Hepatocyte (in vitro differentiated cells): ENCODE data around the gene KIAA0930. TPM values are rescaled to one million over a fixed set of nuclear protein-coding genes. Genes with fewer than 3 reads are reported as not detected.

Source experiments
- DNase-seq: peaks from one replicate; pipeline ENCODE4 v3.0.0-alpha.2; 2016; ENCODE audit warnings: low spot score
- H2AFZ ChIP-seq: fragments of 200-600 bp; sonication (generic); 2 replicates; pipeline ENCODE4 v1.6.0; 2016; ENCODE audit warnings: antibody characterized with exemption, mild to moderate bottlenecking
- H3K27ac ChIP-seq: fragments of 200-600 bp; sonication (generic); 2 replicates; pipeline ENCODE4 v1.5.1; 2016; ENCODE audit warnings: mild to moderate bottlenecking
- H3K27me3 ChIP-seq: fragments of 200-600 bp; sonication (generic); 2 replicates; pipeline ENCODE4 v1.6.1; 2016
- H3K36me3 ChIP-seq: fragments of 200-600 bp; sonication (generic); replicated peaks from 2 replicates; pipeline ENCODE4 v1.5.1; 2016; ENCODE audit warnings: low read depth; ENCODE audit not compliant: insufficient read depth
- H3K4me1 ChIP-seq: fragments of 200-600 bp; sonication (generic); 2 replicates; pipeline ENCODE4 v1.5.1; 2016; ENCODE audit warnings: mild to moderate bottlenecking, moderate library complexity; ENCODE audit not compliant: insufficient read depth
- H3K4me2 ChIP-seq: fragments of 200-600 bp; sonication (generic); 2 replicates; pipeline ENCODE4 v1.6.0; 2016
- H3K4me3 ChIP-seq: fragments of 200-600 bp; sonication (generic); 2 replicates; pipeline ENCODE4 v1.5.1; 2016; ENCODE audit warnings: mild to moderate bottlenecking
- H3K79me2 ChIP-seq: fragments of 200-600 bp; sonication (generic); 2 replicates; pipeline ENCODE4 v1.6.0; 2017; ENCODE audit warnings: mild to moderate bottlenecking
- H3K9me2 ChIP-seq: fragments of 200-600 bp; sonication (generic); replicated peaks from 2 replicates; pipeline ENCODE4 v1.6.0; 2017; ENCODE audit warnings: mild to moderate bottlenecking; ENCODE audit not compliant: insufficient read depth
- H3K9me3 ChIP-seq: fragments of 200-600 bp; sonication (generic); 2 replicates; pipeline ENCODE4 v1.5.1; 2016; ENCODE audit warnings: low read depth, mild to moderate bottlenecking
- H4K20me1 ChIP-seq: fragments of 200-600 bp; sonication (generic); 2 replicates; pipeline ENCODE4 v1.6.0; 2016; ENCODE audit warnings: mild to moderate bottlenecking; ENCODE audit not compliant: insufficient read depth, poor library complexity, severe bottlenecking
- EZH2 ChIP-seq: fragments of 200-600 bp; sonication (generic); IDR thresholded peaks from 2 replicates; pipeline ENCODE4 v1.6.1; 2016; ENCODE audit warnings: antibody characterized with exemption, mild to moderate bottlenecking, borderline replicate concordance
- EZH2phosphoT487 ChIP-seq: fragments of 200-600 bp; sonication (generic); IDR thresholded peaks from one replicate; pipeline ENCODE4 v1.6.1; 2018; ENCODE audit warnings: antibody characterized with exemption, mild to moderate bottlenecking, low read depth, moderate library complexity; ENCODE audit not compliant: unreplicated experiment, severe bottlenecking
- WGBS: methylation state at CpG from one replicate; pipeline ENCODE4 v1.1.6; 2016; ENCODE audit warnings: low lambda C conversion rate; ENCODE audit errors: missing lambda C conversion rate; 5-methylcytosine and 5-hydroxymethylcytosine counted together
- polyA plus RNA-seq: library from polyadenylated mRNA; unstranded; fragments of >200 nt; fragmentation: Nextera tagmentation; extraction: Ambion mirVana; gene quantifications from 2 replicates; pipeline ENCODE4 v1.2.1, GENCODE V29; 2016
- total RNA-seq: library from RNA; depleted of rRNA; stranded (reverse); fragments of >200 nt; gene quantifications from 2 replicates; pipeline ENCODE4 v1.2.3, GENCODE V29; 2014
- TF ChIP-seq, protein P1 (sequence below): fragments of 200-600 bp; sonication (generic); IDR thresholded peaks from 2 replicates; pipeline ENCODE4 v1.5.1; 2016; ENCODE audit warnings: antibody characterized with exemption, mild to moderate bottlenecking; ENCODE audit not compliant: poor library complexity

KIAA0930 gene
- total and polyA plus RNA-seq, 2 experiments from 2014 or later: 30.9 to 42.0 TPM

DNA sequence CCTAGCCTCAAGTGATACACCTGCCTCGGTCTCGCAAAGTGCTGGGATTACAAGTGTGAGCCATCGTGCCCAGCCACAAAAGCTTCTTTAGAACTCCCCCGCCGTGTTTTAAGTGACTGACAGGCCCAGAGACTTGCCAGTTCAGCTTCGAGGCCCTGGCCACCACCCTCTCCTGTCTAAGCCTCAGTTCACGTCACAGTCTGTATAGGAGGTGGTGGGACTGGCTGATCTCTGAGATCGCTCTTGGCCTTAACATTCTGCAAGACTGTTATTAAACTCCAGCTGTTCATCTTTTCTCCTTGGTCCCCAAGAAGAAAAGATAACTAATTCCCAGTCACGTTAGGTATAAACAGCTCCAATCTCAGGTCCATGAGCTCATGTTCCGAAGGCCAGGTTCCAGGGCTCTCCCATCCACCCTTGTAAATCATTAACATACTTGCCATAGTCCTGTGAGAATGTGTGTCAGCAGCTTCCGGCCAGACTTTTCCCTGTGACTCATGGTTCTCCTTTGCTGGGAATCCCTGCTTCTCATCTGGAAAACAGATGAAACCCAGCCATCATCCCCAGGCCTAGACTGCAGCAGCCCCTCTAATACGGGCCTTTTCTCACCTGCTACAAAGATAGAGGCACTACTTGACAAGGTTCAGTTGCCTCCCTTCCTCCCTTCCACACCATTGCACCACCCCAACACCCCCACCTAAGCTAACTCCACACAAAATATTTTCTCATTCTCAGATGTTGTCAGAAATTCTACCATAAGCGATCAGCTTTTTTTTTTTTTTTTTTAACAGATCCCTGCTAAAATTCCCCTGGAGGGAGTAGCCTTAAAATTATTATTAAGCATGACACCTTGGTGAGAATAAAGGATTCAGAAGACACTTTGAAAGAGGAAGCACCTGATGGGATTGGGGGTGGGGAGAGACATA, 5.6 kb upstream of the KIAA0930 start:
- Histone ChIP-seq H3K4me1 (peaks cover 9% of the 10 kb centered on the region), H3K4me2 (peak overlapping the region; percentile 49), H3K27me3 (no peaks in the 10 kb centered on the region), H3K4me3 (no peak overlapping the region), H3K9me3 (no peaks in the 10 kb centered on the region), H3K79me2 (no peaks in the 10 kb centered on the region), H4K20me1 (no peaks in the 10 kb centered on the region), H3K27ac (peak overlapping the region; percentile 96), H3K36me3 (no peaks in the 10 kb centered on the region), H2AFZ (no peak overlapping the region), H3K9me2 (no peaks in the 10 kb centered on the region)
- TF ChIP-seq, protein P1, sequence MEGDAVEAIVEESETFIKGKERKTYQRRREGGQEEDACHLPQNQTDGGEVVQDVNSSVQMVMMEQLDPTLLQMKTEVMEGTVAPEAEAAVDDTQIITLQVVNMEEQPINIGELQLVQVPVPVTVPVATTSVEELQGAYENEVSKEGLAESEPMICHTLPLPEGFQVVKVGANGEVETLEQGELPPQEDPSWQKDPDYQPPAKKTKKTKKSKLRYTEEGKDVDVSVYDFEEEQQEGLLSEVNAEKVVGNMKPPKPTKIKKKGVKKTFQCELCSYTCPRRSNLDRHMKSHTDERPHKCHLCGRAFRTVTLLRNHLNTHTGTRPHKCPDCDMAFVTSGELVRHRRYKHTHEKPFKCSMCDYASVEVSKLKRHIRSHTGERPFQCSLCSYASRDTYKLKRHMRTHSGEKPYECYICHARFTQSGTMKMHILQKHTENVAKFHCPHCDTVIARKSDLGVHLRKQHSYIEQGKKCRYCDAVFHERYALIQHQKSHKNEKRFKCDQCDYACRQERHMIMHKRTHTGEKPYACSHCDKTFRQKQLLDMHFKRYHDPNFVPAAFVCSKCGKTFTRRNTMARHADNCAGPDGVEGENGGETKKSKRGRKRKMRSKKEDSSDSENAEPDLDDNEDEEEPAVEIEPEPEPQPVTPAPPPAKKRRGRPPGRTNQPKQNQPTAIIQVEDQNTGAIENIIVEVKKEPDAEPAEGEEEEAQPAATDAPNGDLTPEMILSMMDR: no peak
- TF ChIP-seq EZH2phosphoT487: no peak
- 28% methylated on average over 13 of the region's 13 CpGs for WGBS
- DNase-seq: peak; percentile 94

DNA sequence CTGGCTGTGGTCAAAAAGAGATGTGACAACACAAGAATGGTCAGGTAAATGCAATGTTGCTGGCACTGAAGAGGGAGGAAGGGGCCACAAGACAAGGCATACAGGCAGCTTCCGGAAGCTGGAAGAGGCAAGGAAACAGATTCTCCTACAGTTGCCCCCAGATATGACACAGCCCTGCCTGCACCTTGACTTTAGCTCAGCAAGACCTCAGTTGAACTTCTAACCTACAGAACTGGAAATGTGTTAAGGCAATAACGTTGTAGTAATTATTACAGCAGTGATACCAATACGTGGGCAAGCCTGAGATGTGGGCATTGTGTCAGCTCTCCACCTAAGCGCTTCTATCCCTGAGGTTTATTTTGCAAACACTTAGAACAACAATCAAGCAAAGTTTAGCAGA, 4.2 kb upstream of the KIAA0930 start:
- Histone ChIP-seq H3K4me3 (no peak overlapping the region), H3K27ac (peak overlapping the region; percentile 96), H3K27me3 (no peaks in the 10 kb centered on the region), H2AFZ (peak overlapping the region; percentile 19), H3K9me2 (no peaks in the 10 kb centered on the region), H3K4me2 (no peak overlapping the region), H3K36me3 (no peaks in the 10 kb centered on the region), H3K9me3 (no peaks in the 10 kb centered on the region), H3K4me1 (peaks cover 12% of the 10 kb centered on the region), H3K79me2 (peaks cover under 1% of the 10 kb centered on the region), H4K20me1 (no peaks in the 10 kb centered on the region)
- WGBS: 88% methylated on average over 4 of the region's 4 CpGs
- no peak for DNase-seq
- TF ChIP-seq EZH2phosphoT487 (no peak), EZH2 (no peak)
- TF ChIP-seq, protein P1: no peak

DNA sequence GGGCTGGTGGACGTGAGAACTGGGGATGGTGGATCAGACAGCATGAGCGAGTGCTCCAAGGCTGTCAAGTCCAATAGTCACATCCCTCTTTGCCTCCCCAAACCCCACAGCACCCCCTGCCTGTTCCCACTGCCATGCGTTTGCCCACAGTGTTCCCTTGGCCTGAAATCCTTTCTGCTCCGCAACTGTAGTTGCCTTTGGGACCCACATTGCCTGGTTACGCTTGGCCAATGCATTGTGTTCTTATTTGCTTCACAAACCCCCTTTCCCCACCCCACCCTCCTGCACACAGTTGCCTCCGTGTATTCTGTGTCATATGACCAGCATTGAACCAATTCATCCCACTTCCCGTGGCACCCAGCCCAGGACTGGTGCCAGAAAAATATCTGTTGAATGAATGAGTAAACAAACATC, 2.1 kb upstream of the KIAA0930 start:
- DNase-seq: no peak
- no peak overlapping the region for H3K27ac ChIP-seq
- H3K9me3 ChIP-seq: no peaks in the 10 kb centered on the region
- no peaks in the 10 kb centered on the region for H3K36me3 ChIP-seq
- no peak overlapping the region for H2AFZ ChIP-seq
- no peaks in the 10 kb centered on the region for H3K9me2 ChIP-seq
- H4K20me1 ChIP-seq: peaks cover 8% of the 10 kb centered on the region
- H3K27me3 ChIP-seq: no peaks in the 10 kb centered on the region
- no peak overlapping the region for H3K4me3 ChIP-seq
- no peak overlapping the region for H3K4me2 ChIP-seq
- TF ChIP-seq EZH2phosphoT487 (no peak), EZH2 (no peak)
- TF ChIP-seq, protein P1: no peak
- 84% methylated on average over 6 of the region's 7 CpGs for WGBS
- peaks cover 22% of the 10 kb centered on the region for H3K79me2 ChIP-seq
- H3K4me1 ChIP-seq: peaks cover 20% of the 10 kb centered on the region
